Measurements from ENCODE around the gene TMEM178B. TPM values are rescaled to one million over a fixed set of nuclear protein-coding genes. Genes with fewer than 3 reads are reported as not detected.
A peak's percentile ranks its signal among the peaks of the same experiment; 100 is the strongest.
"Not testable (repeated sequence)": the region's sequence is repeated elsewhere in the genome, so short reads cannot be mapped to it uniquely, and the experiment has no call there.

TMEM178B gene
- total RNA-seq, 1 donor from 2014 or later, result 38.2 TPM

DNA sequence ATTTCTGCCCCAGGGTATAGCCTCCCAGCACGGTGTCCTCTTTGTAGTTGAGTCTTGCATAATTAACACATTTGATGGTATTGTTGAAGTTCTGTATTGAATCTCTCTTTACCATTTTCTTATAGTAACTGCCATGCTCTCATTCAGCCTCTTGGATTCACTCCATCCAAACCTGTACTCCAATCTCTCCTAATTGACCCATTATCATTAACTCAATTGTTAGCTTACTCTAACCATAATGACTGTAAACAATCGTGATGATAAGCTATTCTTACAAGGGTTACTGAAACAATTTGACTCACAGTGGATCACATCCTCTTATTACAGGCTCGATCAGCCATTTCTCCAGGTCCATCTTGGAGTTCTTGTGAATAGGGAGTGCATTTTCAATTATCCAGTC lies 285.4 kb downstream of the TMEM178B start:
- DNase-seq, result no peak
- intact Hi-C loops (cut with micrococcal nuclease), result no loop called here
- ATAC-seq, result no peak

DNA sequence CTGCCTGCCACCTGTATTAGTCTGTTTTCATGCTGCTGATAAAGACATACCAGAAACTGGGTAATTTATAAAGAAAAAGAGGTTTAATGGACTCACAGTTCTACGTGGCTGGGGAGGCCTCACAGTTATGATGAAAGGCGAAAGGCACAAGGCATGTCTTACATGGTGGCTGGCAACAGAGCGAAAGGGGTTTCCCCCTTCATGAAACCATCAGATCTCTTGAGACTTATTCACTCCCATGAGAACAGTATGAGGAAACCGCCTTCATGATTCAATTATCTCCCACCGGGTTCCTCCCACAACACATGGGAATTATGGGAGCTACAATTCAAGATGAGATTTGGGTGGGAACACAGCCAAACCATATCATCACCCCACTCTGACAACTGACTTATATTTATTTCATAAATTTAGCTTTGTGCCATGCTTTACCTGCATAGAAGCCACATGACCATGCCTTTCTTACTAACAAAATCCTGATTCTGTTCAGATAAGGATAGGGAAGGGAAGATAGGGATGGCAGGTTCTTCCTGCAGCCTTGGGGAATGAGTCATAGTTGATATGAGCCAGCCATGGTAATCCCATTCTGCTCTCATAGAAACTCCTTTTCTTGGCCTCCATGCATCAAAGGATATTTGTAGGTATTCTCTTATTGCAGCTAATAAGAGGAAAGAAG lies 286.0 kb downstream of the TMEM178B start:
- intact Hi-C loops (cut with micrococcal nuclease), result no loop called here
- no peak for ATAC-seq
- no peak for DNase-seq

DNA sequence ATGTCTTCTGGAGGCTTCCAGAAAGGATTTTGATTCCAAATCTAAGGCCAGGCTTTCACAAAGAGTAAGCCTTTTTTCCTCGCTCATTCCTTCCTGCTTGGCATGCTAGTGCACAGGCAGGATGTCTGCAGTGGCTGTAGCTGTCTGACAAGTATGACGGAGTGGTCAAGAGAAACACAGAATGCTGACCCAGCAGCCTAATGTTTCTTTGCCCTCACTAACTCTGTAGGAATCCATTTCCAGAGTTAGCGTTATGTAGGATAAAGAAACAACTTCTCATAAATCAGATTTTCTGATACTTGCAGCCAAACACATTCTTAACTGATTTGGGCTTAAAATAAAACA lies 286.5 kb downstream of the TMEM178B start:
- no peak for DNase-seq
- intact Hi-C loops (cut with micrococcal nuclease), result no loop called here

DNA sequence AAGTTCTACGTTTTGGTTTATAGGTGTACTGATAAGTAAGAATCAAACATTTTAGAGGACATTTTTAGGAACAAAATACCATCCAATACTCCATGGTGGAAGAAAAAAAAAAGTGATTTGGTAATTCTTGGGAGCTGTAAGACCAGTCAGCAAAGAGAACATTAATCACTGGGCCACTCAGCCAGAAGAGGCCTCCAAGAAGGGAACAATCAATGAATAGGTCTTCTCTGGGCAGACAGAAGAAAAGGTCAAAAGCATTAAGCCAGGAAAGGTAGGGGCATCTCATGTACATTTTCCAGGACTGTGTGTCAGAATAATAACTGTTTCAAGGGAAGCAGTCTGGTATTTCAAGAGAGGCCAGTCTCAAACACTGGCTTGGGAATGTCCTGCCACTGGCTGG lies 286.9 kb downstream of the TMEM178B start:
- intact Hi-C loops (cut with micrococcal nuclease), result no loop called here
- DNase-seq (no peak), ATAC-seq (no peak)

More for the DNA sequence above, 286.5 kb downstream of the TMEM178B start:
- no peak for ATAC-seq

DNA sequence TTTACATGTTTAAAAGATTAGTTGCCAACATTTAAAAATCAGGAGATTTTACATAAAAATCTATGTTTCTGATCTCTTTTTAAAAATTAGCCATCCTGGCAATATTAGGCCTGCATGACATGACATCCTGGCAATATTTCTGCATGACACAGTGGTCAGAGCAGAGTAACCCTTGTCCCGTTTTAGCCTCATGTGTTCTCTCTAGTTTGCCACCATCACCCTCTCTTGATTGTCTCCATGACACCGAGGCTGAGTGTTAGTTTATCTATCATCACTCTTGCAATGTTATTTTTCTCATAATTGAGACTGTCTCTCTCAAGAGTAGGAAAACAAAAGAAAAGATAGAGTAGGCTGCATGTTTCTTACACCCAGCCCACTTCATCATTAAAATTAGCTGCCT lies 287.6 kb downstream of the TMEM178B start:
- intact Hi-C loops (cut with micrococcal nuclease), result no loop called here
- ATAC-seq, result peak; percentile 50
- DNase-seq, result no peak

DNA sequence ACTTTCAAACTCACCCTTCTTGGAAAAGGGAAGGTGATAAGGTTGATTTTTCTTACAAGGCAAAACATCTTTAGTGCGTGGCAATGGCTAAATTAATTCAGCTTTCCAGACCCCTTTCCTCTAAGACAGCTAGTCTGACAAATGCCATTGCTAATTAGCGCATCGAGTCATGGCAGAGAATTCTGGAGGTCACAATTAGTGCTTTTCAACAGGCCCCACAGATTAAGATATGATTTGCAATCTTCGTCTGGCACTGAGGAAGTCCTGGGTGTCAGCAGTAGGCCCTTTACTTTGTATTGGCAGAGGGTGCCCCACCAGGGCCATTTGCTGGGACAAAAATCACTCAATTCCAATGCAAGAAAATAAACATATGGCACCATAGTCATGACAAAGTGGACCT lies 288.1 kb downstream of the TMEM178B start:
- no peak for ATAC-seq

DNA sequence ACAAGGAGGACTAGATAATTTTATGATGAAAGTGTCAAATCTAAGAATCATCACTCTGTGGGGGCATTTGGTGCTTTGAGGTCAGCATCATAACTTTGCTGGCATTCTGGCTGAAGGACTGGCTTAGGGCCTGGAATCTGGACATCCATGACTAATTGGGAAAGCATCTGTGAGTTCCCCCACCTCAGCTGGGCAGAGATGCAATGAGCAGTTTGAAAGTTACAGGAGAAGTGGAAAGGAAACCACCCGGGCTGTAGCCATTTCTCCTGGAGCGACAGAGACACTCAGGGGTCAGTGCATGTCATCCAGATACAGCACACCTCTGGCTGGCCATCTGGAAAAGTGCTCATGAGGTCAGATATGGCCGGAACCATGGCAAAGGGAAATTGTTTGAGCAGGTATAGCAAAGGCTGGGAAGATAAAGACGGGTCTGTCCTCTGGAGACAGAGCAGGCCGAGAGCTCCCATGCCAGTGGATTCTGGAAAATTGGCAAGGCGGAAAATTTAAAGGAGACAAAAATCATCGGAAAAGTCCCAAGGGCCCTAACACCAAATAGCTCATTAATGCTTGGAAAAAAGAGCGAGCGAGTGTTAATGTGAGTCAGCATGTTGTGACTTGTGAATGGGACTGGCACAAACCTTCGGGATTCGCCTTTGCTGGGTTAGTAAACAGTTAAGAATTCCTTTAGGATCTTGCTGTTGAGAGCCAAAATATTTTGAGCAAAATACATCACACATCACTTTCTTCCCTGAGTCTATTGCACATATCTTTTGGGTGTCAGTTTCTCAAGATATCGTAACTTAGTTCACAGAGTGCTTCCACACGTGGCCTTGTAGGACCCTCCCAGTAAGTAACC lies 288.9 kb downstream of the TMEM178B start:
- intact Hi-C loops (cut with micrococcal nuclease), result no loop called here
- peak; percentile 54 for ATAC-seq
- no peak for DNase-seq

More for the DNA sequence above, 288.1 kb downstream of the TMEM178B start:
- DNase-seq, result no peak
- intact Hi-C loops (cut with micrococcal nuclease), result no loop called here

DNA sequence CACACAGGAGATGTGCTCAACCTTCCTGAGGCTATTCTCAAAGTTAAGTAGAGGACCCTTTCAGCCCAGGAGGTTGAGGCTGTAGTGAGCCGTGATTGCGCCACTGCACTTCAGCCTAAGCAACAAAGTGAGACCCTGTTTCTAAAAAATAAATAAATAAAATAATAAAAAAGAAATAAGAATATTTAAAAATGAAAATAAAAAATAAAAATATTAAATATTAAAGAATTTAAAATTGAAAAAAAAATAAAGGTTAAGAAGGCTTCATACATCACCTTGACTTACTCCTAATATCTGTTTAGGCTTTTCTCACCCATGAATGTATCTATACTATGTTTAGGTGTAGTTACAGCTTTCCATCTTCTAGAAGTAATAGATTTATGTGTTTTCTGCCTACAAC lies 289.9 kb downstream of the TMEM178B start:
- intact Hi-C loops (cut with micrococcal nuclease), result no loop called here
- ATAC-seq (no peak), DNase-seq (no peak)

DNA sequence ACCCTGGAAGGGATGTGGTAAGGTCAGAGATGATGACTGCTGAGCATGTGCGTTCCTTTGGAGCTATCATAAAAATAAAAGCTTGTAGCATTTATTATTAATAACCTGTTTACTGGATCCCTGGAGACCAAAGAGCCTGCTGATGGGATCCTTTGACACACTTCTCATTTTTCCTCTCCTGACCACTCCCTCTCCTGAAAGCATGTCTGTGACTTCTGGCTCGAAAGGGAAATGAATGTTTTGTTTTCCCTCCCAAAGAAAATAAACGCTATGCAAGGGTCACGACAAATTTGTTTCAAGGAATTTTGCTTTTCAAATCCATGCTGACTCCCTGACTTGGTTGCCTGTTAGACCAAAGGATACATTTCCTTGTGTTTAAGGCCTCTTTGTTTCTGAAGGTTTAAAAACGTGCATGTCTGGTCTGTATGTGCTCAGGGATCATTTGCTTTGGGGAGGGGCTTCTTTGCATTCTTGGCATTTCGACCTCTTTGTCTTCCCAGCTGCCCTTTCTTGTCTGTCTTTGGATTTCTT lies 292.3 kb downstream of the TMEM178B start:
- no peak for DNase-seq
- ATAC-seq, result peak; percentile 75
- intact Hi-C loops (cut with micrococcal nuclease), result no loop called here

DNA sequence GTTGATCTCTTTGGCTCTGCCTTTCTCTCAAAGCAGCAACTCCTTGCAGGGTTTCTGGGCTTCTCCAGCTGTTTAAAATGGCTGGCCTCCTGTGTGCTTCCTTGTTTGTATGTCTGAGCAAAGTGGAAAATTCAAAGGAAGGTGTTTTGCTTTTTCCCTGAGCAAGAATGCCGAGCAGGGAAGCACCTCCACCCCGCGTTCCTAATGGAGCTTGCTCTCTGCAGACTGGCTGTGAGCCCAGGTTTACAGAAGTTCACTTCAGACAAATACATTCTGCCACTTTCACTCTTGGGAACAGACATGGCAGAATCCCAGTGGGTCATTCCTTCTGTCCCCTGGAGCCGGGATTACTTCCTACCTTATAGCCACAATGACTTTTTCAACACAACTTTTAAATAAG lies 295.6 kb downstream of the TMEM178B start:
- DNase-seq, result peak; percentile 59
- peak; percentile 81 for ATAC-seq
- intact Hi-C loops (cut with micrococcal nuclease), result no loop called here

DNA sequence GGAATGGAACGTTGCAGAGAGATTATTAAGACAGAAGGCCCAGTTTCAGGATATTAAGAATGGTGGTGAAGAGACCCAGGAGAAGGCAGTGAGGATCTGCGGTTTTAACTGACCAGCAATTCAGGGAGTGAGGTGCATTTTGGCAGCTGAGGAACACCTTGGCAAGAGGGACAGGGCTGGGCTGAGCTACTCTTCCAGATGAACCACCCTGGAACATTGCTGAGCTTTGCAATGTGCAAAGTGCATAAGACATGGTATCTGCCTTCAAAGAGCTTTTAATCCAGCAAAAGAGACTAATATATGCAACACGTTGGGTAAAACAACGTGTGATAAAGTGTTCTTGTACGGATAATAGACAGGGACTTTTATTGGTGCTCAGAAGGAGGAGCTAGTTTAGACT lies 296.3 kb downstream of the TMEM178B start:
- intact Hi-C loops (cut with micrococcal nuclease), result no loop called here
- ATAC-seq (peak; percentile 52), DNase-seq (no peak)

DNA sequence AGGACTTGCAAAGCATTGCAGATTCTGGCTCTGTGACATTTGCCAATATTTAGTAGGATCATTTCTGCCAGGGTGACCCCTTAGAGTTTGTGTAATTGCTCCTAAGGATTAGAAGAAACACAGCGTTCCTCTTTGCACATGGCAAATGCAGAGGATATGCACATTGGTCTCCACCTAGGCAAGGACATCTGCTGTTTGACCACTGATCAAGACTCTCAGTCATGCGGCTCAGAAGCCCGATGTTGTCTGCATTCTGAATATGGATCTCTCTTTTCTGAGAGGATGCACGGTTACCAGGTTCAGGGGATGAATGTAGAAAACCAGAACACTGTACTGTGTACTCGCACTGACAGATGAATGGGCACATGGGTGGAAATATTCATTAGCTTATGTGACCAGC lies 296.8 kb downstream of the TMEM178B start:
- intact Hi-C loops (cut with micrococcal nuclease), result no loop called here
- ATAC-seq (no peak), DNase-seq (no peak)

DNA sequence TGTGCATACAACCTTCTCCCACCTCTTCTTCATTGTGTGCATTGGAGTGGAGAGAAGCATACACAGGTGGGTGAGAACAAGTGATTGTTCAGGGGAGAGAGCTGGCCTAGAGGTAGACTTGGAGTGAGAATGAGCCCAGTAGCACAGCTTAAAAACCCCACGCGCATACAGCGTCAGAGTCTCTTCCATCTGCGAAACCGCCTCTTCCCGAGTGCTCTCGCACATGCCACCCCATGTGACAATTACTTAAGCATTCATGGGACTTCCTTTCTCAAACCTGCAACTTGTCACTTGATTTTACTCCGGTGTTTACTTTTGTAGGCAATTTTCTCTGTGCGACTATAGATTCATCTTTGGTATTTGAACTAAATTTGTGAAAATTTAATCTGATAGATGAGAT lies 300.6 kb downstream of the TMEM178B start:
- intact Hi-C loops (cut with micrococcal nuclease), result no loop called here
- ATAC-seq, result no peak
- DNase-seq, result no peak

DNA sequence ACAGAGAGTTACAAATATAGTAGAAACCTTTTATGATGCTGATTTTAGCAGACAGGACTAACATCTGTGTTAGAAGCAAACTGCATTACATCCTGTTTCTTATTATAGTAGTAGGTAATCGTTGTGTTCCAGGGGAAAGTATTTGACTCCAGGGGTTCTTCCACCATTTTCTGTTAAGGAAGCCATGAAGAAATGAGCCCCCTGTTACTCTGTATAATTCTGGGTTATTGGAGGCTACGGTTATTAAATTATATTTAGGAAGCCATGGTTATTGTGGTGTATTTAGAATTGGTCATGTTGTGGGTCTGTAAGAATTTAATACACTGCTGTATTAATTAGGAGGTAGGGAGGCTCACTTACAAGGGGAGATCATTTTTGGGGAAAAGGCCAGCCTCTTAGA lies 301.6 kb downstream of the TMEM178B start:
- ATAC-seq, result no peak
- intact Hi-C loops (cut with micrococcal nuclease), result no loop called here
- no peak for DNase-seq

DNA sequence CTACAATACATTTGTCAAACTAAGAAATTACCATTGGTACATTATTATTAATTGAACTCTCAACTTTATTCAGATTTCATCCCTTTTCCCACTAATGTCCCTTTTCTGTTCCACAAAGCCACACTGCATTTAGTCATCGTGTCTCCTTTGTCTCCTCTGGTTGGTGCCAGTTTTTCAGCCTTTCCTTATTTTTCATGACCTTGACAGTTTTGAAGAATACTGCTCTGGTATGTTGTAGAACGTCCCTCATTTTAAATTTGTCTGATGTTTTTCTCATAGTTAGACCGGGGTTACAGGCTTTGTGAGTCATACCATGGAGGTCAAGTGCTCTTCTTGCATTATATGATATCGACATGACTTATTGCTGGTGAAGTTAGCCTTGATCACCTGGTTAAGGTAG lies 304.0 kb downstream of the TMEM178B start:
- intact Hi-C loops (cut with micrococcal nuclease), result no loop called here

DNA sequence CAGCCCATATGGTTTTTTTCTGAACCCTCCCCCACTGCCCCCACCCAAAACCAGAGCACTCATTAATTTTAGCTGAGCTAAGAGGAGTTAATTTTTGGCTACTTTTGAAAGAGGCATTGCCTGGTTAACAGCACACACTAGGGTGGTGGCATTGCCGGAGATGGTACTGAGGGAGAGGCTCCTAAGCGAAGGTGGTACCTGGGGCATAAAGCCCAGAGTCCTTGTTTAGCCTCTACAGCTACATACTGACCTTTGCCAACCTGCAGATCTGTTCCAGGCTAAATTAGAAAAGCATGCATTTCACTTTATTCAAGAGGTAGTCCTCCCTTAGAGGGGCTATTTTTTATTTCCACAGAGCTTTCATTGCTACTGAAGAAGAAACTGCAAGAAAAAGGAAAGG lies 304.5 kb downstream of the TMEM178B start:
- no peak for DNase-seq
- peak; percentile 54 for ATAC-seq
- intact Hi-C loops (cut with micrococcal nuclease), result no loop called here

More for the DNA sequence above, 304.0 kb downstream of the TMEM178B start:
- no peak for ATAC-seq
- DNase-seq, result no peak

DNA sequence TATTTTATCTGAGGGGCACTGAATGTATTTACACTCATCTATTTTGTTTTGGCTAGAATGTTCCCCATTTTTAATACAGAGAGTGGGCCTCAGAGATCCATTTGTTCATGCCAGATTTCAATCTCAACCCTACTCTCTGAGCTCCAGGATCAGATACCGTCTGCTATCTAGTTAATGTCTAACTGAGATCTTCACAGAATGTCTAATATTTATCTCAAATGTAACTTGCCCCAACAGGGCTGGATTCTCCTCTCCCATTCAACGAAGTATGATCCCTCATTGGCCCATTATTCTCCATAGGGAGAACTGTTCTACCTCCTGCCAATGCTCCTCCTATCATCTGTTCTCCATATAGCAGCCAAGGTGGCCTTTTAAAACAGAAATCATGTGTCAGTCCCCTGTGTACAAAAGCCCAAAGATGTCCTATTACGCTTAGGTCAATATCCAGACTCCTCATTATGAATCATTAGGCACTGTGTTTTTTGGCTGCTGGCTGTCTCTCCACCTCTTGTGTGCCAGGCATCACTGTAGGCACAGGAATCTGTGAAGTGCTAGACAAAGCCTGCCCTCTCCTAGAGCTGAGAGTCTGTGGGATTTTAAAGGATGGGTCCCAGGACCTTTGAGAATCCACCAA lies 308.0 kb downstream of the TMEM178B start:
- ATAC-seq (peak; percentile 85), DNase-seq (no peak)
- intact Hi-C loops (cut with micrococcal nuclease), result no loop called here

DNA sequence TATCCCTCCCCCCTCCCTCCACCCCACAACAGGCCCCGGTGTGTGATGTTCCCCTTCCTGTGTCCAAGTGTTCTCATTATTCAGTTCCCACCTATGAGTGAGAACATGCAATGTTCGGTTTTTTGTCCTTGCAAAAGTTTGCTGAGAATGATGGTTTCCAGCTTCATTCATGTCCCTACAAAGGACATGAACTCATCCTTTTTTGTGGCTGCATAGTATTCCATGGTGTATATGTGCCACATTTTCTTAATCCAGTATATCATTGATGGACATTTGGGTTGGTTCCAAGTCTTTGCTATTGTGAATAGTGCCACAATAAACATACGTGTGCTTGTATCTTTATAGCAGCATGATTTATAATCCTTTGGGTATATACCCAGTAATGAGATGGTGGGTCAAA lies 309.5 kb downstream of the TMEM178B start:
- DNase-seq; intact Hi-C loops (cut with micrococcal nuclease); ATAC-seq: not testable (repeated sequence)

DNA sequence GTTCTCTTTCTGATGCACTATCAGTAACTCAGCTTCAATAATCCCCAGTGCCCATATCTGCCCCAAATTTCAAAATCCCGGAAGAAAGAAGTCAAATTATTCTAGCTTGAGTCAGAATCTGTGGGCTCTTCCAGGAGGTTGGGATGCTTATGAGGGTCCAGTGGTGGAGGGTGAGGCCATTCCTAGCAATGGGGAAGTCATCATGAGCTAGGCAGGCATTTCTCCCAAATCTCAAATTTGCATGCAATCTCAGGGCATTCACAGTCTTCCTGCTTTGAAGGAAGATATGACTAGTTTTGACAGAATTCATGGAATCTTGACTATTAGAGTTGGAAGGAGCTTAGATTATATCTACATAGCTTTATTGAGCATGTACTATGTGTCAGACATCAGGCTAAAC lies 313.0 kb downstream of the TMEM178B start:
- intact Hi-C loops (cut with micrococcal nuclease), result no loop called here
- no peak for ATAC-seq
- no peak for DNase-seq
